ENCODE results near the gene KDM4F. TPM values are rescaled to one million over a fixed set of nuclear protein-coding genes. Genes with fewer than 3 reads are reported as not detected.

The KDM4F gene
- total and polyA plus RNA-seq, 2 of the 8 experiments (the other 6 are each of a cell fraction or from before 2014, with no cell fraction given): not detected

GRCh38 chr11:95086836-95087570 lies 37.8 kb downstream of the KDM4F start:
- no peak overlapping the region for H2BK120ac ChIP-seq (replicated peaks; ENCODE audit: low read depth, low read length)
- H3K23me2 ChIP-seq (ENCODE audit: low read depth, low read length): peaks cover 11% of the 10 kb centered on the region
- H3K27ac ChIP-seq (ENCODE audit: low read depth, low read length): no peak overlapping the region
- H3K4me2 ChIP-seq (ENCODE audit: insufficient read depth in 1 of 2, low read depth in 2 of 2, low read length in 2 of 2): no peak overlapping the region
- H3K23ac ChIP-seq (ENCODE audit: insufficient read length): no peak overlapping the region
- no peak overlapping the region for H3K4ac ChIP-seq (replicated peaks; ENCODE audit: insufficient read length, low read depth, low read length)
- H3K4me1 ChIP-seq (replicated peaks in 1 of 4; ENCODE audit: control insufficient read depth in 3 of 4, insufficient read depth in 4 of 4, low read length in 3 of 4): peaks cover 0 to 6% (median 3%) of the 10 kb centered on the region in 4 experiments; a peak in 6 of 7 replicates
- H3K56ac ChIP-seq (replicated peaks; ENCODE audit: insufficient read length, low read depth, low read length): no peak overlapping the region
- no peaks in the 10 kb centered on the region for H3K79me2 ChIP-seq (ENCODE audit: control insufficient read depth in 1 of 2, insufficient read depth in 2 of 2, low read length in 2 of 2)
- ChIA-PET POLR2A (ENCODE audit: partially characterized antibody) (interaction anchor here (1.1 to 1.2 kb wide), 2 partner anchors 20 kb away, joined by 3 to 5 read pairs; partner anchors contain the start of gene SRSF8), CTCF (ENCODE audit: partially characterized antibody) (interaction anchor here (0.5 to 9.4 kb wide), 5 partner anchors 11 to 1005 kb away, joined by 3 to 84 read pairs (median 6); partner anchors contain the start of gene SRSF8)
- H2AFZ ChIP-seq (ENCODE audit: low read length): no peak overlapping the region
- H3K9me3 ChIP-seq (ENCODE audit: insufficient read depth in 2 of 2, low read depth in 1 of 2, low read length in 1 of 2): no peaks in the 10 kb centered on the region
- no peak overlapping the region for H3K9ac ChIP-seq (replicated peaks in 1 of 4; ENCODE audit: extremely low read depth in 1 of 4, low read depth in 3 of 4, low read length in 3 of 4)
- H2BK12ac ChIP-seq (ENCODE audit: low read depth, low read length): no peak overlapping the region
- H4K5ac ChIP-seq (ENCODE audit: insufficient read length, low read depth, low read length): no peak overlapping the region
- peaks cover 4 to 29% (median 23%) of the 10 kb centered on the region in 4 experiments for H3K27me3 ChIP-seq (replicated peaks in 1 of 4; ENCODE audit: control insufficient read depth in 3 of 4, extremely low read depth in 1 of 4, insufficient read depth in 3 of 4, low read length in 3 of 4)
- no peak overlapping the region for H2AK5ac ChIP-seq (ENCODE audit: low read depth, low read length)
- no peak overlapping the region for H2BK20ac ChIP-seq (ENCODE audit: low read length)
- WGBS, 2 experiments (ENCODE audit: extremely low coverage in 1 of 2, insufficient coverage in 1 of 2, insufficient read length in 1 of 2, insufficient replicate concordance in 2 of 2, low coverage in 1 of 2, low lambda C conversion rate in 2 of 2, missing lambda C conversion rate in 1 of 2): 86% methylated on average over 1 of the region's 1 CpG; no CpG with 5 or more reads in 1 of the 2 experiments
- H3K18ac ChIP-seq (ENCODE audit: extremely low read depth, low read length): no peak overlapping the region
- H2BK5ac ChIP-seq (ENCODE audit: low read depth, low read length): no peak overlapping the region
- H4K8ac ChIP-seq (ENCODE audit: extremely low read depth, insufficient read depth, low read length): no peak overlapping the region
- H3K4me3 ChIP-seq (ENCODE audit: extremely low read depth in 1 of 4, insufficient read depth in 2 of 4, low read depth in 3 of 4, low read length in 4 of 4): no peak overlapping the region
- no peak overlapping the region for H2BK15ac ChIP-seq (ENCODE audit: low read length)
- H3K14ac ChIP-seq (ENCODE audit: insufficient read length): no peak overlapping the region
- H4K91ac ChIP-seq (replicated peaks; ENCODE audit: insufficient read length, low read length): no peak overlapping the region
- H3K36me3 ChIP-seq (ENCODE audit: control insufficient read depth in 2 of 4, insufficient read depth in 4 of 4, low read length in 3 of 4): no peaks in the 10 kb centered on the region
- no peak for TF ChIP-seq RXRA (IDR thresholded peaks at IDR 0.05; ENCODE audit: insufficient read depth, low read depth, low read length)
- DNase-seq (ENCODE audit: low read depth in 1 of 2, low spot score in 2 of 2) (no peak), FAIRE-seq (no peak)
- H4K20me1 ChIP-seq (replicated peaks in 1 of 2; ENCODE audit: control insufficient read depth in 1 of 2, insufficient read depth in 2 of 2, low read length in 2 of 2): no peaks in the 10 kb centered on the region
- H3K79me1 ChIP-seq (ENCODE audit: low read depth, low read length): no peaks in the 10 kb centered on the region
